Prostate gland (tissue), 2 donors: ENCODE measurements around the gene CDYL2.

Experiments
- POLR2A ChIP-seq: fragments of 450-650 bp; IDR thresholded peaks from one replicate; pipeline ENCODE4 v1.6.1; 2016; ENCODE audit warnings: antibody characterized with exemption, mild to moderate bottlenecking
- POLR2AphosphoS5 ChIP-seq: sonication (generic); formaldehyde crosslinking; IDR thresholded peaks from one replicate; pipeline ENCODE4 v1.6.1; 2017; ENCODE audit warnings: antibody characterized with exemption
- TF ChIP-seq, protein P1 (sequence below), 4 experiments: fragments of 200-600 bp in 2 of 4; fragments of 450-650 bp in 2 of 4; sonication (generic) in 2 of 4; IDR thresholded peaks; 1 replicate in 3 of 4; 2 replicates in 1 of 4; pipeline ENCODE4 v1.5.1; 2016 to 2019; ENCODE audit warnings: antibody characterized with exemption in 4 of 4, mild to moderate bottlenecking in 2 of 4, moderate library complexity in 2 of 4

DNA sequence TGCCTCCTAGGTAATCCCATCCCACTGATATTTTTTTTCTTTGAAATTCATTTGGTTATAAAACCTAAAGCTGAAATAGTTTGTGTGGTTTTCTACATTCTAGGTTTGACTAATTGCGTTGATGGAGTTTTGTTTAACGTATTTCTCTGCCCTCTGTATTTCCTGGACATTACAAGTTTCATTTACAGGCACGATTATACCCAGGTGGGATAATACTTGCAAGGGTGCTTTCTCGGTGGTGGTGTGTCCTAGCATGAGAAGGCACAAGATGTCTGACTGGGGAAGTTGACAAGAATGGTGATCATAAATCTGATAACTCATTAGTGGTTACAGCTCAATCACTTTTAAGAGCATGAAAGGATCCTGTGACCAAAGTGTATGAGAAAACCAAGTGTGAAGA lies 218.6 kb downstream of the CDYL2 start:
- no peak for TF ChIP-seq POLR2AphosphoS5
- TF ChIP-seq, protein P1, sequence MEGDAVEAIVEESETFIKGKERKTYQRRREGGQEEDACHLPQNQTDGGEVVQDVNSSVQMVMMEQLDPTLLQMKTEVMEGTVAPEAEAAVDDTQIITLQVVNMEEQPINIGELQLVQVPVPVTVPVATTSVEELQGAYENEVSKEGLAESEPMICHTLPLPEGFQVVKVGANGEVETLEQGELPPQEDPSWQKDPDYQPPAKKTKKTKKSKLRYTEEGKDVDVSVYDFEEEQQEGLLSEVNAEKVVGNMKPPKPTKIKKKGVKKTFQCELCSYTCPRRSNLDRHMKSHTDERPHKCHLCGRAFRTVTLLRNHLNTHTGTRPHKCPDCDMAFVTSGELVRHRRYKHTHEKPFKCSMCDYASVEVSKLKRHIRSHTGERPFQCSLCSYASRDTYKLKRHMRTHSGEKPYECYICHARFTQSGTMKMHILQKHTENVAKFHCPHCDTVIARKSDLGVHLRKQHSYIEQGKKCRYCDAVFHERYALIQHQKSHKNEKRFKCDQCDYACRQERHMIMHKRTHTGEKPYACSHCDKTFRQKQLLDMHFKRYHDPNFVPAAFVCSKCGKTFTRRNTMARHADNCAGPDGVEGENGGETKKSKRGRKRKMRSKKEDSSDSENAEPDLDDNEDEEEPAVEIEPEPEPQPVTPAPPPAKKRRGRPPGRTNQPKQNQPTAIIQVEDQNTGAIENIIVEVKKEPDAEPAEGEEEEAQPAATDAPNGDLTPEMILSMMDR (IDR thresholded peaks at IDR 0.05): no peak
- no peak for TF ChIP-seq POLR2A
